Globus pallidus (tissue), 1 donor: ENCODE data around the gene SAP30BP.
"Not testable (repeated sequence)": the region's sequence is repeated elsewhere in the genome, so short reads cannot be mapped to it uniquely, and the experiment has no call there.

Experiments
- DNase-seq: peaks from one replicate; pipeline ENCODE4 v3.0.0-alpha.2; 2015; ENCODE audit warnings: low spot score

Gene SAP30BP

DNA sequence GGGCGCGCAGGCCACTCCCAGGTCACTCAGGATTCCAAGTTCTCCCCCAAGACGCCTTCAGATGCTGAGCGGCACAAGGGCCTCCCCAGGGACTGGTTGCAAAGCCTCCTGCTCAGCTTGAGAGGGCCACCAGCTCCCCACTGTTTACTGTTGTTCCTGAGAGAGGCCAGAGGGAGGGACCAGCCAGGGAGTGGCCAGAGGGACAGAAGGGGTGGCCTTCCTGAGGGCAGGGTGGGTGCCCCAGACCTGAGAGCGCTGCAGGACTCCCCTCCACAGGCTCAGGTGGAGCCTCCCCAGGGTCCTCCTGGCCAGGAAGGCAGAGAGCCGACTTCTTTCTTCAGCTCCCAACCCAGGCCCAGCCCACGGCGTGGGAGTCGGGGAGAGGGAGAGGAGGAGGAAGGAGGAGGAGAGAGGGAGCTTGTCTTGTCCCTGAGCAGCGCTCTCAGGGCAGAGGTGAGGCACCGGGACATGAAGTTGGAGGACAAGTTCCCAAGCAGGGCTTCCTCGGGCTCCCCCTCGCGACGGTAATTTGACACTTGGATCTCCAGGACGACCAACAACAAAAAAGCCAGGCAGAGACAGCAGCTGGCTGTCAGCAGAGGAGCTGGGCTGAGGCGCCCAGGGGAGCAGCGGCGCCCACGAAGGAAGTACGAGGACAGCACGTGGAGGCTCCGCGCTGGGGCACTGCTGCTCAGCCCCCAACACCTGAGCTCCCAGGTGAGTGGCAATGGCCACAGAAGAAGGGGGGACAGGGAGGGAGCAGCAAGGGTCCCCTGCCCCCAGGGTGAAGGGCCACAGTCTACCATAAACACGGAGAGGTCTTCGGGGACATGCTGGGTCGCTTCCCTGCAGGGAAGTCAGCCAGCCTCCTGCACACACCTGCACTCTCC lies 33.4 kb upstream of the SAP30BP start:
- DNase-seq, result peak; percentile 88

DNA sequence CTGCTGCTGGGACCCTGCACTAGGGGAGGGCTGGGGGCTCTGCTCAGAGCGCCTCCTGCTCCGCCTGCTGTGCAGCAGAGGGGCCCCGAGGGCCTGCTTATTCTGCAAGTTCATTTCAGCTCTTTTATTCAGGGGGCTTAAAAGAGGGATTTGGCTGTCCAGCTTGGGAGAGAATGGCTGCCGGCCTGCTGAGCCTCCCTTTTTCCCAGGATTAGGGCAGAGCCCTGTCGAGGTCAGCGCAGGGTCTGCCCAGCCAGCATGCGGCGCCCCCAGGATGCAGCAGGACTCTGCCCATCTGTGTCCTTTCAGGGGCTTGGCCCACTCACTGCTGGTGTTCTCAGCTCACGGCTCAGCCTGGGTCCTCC lies 32.8 kb upstream of the SAP30BP start:
- no peak for DNase-seq

DNA sequence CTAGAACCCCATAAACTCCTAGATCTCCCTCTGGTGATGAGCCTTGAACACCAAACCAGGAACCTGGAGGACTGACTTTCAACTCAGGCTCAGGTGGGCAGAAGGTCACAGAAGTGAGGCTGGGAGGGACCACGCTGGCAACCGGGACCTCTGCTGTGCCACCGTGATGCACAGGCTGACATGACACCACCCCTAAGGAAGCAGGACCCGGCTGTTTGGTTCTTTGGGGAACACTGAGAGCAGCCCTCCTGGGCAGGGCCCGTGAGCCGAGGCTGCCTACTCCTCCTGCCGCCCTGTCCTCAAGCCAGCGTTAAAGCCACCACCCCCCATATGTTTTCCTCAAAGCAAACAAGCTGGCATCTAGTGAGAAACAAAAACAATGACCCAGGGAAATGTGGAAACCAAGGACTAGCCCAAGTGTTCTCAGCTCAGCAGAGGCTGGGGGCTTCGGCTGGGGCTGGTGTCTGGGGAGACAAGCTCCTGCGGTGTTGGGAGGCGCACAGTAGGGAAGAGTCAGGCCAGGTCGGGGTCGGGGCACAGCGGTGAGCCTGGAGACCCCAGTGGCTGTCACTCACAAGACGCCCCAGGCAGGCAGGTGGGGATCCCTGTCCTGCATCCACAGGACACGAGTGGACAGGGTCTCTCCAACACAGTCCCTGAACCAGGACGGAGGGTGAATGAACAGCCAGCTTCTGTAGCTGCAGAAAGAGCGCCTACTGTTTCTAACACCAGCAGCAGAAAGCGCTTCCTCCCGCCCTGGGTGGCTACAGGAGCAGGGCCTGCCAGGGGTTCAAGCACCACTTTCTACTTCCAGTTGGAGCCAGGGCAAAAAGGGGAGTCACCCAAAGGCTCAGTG lies 32.2 kb upstream of the SAP30BP start:
- DNase-seq, result no peak

DNA sequence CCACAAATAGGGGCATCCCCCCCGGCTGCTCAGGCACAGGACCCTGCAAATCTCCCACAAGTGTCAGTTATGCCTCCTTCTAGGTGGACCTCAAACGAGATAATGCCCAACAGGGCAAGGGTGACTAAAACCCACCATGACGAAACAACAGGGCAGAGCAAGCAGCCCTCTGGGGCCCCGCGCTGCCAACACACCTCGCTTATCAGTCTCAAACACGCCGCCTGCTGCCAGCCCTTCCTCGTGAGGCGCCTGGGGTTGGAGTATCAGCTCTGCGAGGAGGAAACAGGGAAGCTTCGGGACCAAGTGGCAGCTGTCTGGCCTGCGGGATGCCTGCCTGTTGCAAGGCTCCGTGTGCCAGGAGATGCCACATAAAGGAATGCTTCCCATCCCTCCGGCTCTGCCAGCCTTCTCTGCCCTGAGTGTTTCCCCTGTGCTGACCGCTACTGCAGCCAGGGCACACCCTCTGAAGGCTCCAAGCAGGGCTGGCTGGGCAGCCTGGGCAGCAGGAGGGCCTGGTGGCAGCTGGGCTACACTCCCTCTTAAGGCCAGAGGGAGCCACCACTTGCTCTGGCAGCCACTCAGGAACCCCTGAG lies 31.4 kb upstream of the SAP30BP start:
- DNase-seq, result peak; percentile 74

DNA sequence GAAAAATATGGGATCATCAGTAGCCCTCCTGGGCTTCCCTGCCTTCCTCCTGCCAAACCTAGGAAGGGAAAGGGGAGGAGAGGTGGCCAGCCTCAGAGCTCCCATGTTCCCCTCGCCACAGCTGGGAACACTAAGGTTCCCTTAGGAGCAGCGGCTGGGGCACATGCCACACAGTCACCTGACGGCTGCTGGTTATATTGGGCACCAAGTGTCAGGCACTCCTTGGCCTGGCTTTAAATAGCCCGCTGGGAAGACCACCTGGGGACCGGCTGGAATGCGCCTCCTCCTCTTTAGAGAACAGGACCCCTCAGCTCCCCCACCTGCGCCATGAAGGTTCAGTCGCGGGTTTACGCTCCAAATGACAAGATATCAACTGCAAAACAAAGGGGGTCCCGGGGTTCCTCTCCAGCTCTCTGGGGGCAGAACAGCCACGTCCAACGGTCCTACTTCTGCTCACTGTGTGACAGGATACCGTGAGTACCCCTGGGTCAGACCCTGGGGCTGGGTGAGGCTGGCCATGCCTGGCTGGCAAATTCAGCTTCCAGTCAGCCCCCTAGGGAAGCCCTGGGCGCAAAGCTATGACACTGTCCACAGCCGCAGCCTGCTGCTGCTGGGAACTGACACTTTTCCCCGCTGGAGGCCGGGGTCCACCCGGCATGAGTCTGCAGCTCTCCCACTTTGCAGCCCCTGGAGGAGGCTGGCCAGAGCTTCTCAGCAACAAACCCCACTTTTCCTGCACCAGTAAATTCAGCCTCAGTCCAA lies 30.6 kb upstream of the SAP30BP start:
- no peak for DNase-seq

DNA sequence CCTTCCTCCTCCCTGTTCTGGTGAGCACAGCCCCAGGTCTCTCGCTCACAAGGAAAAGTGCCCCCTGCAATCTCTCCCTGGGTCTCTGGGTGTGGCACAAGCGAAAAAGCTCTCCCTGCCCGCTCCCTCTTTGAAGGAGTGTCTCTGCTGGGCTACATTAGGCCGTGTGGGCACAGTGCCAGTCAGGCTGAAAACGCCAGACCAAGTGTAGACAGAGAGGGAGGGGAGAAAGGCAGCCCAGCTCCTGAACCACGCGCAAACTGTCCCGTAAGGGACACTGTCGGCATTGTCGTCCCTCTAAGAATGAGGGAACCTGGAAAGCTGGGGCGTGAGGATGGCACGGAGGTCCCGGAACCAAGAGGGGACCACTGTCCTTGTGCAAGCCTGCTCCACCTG lies 30.0 kb upstream of the SAP30BP start:
- DNase-seq, result peak; percentile 69

DNA sequence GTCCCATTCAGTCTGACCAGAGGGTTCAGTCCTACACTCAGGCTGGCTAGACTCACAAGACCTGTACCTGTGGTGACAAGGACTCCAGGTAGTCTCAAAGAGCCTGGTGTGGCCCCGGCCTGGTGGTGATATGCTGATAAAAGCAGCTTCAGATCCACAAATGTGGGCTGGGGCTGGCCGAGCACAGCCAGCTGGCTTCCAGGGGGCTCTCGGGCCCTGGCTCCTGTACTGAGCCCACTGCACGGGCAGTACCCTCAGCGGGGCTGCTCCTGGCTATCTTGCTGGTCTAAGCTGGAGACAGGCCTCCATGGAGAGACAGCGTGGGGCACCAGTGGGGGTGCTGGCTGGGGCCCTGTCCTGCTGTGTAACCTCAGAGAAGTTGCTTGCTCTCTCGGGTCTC lies 29.6 kb upstream of the SAP30BP start:
- DNase-seq, result no peak

DNA sequence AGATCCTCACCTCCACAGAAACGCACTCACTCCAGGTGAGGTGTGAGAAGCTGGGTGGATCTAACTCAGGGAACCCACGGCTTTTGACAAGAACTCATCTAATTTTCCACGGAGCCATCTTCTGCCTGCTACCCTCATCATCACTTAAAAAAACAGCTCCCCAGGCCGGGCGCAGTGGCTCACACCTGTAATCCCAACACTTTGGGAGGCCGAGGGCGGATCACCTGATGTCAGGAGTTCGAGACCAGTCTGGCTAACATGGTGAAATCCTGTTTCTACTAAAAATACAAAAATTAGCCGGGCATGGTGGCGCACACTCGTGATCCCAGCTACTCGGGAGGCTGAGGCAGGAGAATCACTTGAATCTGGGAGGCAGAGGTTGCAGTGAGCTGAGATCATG lies 29.1 kb upstream of the SAP30BP start:
- DNase-seq, result not testable (repeated sequence)

DNA sequence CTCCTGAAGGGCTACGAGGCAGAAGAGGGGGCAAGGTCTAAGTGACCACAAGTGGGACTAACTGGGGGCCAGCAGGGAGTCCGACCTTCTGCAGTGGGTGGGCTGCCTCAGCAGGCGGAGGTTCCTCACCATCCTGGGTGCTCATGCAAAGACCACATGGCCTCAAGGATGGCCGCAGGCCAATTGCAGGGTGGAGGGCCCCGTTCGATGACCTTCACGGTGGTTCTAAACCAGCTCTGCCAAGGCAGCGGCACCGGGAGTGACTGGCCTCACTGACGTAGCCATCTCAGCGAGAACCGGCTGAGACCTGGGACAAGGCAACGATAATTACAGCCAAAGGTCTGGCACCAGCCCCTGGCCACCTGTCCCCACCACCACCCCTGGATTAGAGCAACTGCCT lies 28.2 kb upstream of the SAP30BP start:
- DNase-seq, result no peak

DNA sequence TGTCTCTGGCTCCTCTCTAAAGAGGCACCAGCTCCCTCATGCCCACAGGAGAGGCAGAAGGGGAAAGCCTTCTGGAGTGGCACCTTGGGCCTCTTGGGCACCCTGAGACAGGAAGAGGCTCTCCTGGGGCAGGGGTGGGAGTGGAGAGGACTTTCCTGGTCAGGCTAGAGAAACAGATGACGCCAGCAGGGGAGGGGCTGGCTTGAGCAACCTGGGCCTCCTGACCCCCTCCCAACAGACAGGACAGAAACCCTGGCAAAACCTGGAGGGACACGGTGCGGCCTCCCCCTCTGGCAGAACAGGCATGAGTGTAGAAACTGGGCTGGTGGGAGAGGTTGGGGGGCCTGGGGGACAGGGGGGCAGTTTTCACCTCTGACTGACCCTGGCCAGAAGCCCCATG lies 27.8 kb upstream of the SAP30BP start:
- no peak for DNase-seq

DNA sequence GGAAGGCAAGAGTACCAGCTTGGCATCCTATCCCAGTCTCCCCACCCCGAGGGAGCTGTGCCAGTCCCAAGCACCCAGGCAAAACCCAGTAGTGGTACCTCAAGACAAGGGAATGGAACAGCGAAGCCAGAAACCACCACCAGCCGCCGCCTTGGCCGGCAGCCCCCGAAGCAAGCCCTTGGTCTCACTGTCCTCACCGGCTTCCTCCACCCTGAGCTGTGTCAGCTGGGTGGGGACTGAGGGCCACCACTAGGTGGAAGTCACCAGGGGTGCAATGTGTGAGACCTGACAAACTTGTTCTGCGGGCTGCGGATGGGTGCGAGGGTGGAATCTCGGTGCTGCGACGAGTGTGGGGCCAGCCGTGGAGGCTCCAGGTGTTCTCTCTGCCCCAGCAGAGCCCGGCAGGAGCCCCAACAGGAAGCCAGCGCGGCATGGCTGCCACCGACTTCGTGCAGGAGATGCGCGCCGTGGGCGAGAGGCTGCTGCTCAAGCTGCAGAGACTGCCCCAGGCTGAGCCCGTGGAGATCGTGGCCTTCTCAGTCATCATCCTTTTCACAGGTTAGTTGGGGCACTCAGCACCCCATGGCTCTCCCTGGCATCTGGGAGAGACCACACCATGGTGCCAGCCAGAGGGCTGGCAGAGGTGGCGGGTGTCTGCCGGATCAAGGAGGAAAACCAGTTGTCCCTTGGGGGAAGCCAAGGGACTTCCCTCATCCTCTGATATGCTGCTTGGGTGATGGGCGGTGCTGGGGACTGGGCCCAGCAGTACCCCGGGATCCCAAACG lies 27.2 kb upstream of the SAP30BP start:
- no peak for DNase-seq

DNA sequence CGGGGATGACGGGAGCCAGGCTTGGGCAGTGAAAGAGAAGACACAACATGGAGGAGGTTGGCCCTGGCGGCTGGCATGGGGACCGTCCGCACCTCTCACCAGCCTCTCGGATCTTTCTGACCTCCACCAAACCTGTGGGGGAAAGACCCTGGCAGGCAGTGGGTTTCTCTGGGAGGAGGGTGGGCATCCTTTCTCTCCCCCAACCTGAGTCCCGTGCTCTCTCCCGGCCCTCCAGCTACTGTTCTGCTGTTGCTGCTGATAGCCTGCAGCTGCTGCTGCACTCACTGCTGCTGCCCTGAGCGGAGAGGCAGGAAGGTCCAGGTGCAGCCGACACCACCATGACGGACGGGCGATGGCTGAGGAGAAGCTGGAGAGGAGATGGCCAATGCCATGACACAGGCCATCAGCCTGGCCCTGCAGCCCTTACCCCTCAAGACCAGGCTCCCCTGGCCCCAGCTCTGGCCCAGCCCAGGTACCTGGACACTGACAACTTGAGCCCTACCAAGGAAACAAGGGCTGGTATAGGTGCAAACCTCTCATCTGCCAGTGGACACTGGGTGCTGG lies 26.5 kb upstream of the SAP30BP start:
- no peak for DNase-seq

DNA sequence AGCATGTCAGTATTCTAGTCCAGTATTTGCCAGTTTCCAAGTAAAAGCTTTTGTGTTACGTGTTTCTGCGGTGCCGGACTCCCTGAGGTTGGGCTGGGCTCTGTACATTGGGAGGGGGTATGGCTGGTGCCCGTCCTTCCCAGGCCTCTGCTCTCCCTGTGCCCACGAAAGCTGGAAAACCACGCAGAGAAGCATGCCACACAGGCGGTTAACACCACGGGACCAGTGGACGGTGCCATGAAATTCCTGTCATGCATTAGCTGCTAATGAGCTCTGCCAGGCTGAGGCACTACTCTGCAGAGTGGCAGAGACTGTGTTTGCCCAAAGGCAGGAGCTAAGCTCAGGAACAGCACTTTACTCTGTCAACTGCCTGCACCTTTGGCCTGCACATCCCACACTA lies 25.8 kb upstream of the SAP30BP start:
- no peak for DNase-seq

DNA sequence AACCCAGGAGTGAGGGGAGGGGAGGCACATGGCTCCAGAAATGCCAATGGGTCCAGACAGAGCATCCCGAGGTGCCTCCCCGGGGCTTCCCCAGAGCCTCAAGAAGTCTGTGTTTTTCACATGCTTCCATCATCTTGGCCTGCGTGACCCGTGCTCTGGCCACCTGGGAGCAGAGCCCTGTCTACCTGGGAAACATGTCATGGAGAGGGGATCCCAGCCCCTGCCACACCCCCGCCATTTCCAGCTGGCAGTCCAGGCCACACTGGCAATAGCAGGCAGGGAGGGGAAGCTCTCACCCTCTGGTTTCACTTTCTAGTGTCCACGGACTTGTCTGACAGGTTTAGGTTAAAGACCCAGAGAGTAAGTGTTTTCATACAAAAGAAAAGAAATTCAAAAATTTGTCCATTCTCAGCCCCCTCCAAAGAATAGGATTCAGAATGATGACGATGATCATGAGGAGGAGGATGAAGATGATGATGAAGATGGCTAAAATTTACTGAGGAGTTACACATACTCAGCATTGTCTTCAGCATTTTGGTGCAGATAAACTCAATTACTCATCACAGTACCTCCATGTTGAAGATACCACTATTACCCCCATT lies 24.9 kb upstream of the SAP30BP start:
- DNase-seq, result no peak

DNA sequence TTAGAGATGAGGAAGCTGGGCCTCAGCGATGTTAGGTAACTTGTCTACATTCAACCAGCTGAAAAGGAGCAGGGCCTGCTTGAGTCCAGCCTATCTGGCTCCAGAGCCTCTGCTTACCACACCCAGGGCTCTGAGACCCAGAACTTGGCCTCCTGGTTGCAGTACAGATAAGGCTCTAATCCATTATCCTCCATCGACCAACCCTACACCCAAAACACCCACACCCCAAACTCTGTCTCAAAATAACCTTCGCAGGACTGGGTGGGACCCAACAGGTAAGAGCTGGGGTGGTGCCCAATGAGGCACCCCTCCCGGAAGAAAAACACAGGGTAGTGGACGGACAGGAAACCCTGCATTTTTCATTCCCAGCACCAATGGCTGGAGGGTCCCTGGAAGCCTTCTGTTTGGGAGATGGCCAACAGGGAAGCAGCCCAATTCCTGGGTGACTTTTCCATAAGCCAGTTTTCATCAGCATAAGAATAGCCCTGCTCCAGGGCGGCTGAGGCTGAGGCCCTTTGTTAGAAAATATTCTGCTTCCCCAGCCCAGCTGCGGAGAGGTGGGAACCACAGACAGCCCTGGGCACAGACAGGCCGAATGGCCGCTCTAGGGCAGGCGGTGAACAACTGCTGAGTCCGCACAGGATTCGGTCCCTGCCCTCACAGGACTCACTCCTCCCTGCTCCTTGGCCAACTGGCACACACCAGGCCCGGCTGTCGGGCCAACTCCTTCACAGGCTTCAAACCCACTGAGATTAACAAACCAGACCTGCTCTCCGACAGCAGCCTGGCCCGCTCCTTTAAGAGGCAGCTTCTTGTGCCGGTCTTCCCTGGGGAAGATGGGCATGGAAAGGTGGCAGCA lies 24.1 kb upstream of the SAP30BP start:
- DNase-seq, result no peak

DNA sequence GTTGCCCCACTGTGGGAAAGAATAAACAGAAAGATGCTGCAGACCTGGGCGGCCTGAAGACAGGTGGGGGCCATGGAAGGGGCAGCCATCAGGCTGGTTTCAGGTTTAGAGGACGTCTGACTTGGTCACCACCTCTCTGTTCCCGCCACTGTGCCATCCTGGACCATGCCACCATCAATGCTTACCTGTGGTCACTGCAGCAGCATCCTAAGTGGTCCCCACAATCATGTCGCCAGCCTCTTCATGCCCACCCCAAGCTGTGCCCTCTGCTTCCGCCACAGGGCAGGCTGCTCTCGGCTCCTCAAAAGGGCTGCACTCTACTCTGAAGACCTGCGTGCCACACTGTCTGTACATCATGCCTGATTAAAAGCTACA lies 23.5 kb upstream of the SAP30BP start:
- DNase-seq, result no peak

DNA sequence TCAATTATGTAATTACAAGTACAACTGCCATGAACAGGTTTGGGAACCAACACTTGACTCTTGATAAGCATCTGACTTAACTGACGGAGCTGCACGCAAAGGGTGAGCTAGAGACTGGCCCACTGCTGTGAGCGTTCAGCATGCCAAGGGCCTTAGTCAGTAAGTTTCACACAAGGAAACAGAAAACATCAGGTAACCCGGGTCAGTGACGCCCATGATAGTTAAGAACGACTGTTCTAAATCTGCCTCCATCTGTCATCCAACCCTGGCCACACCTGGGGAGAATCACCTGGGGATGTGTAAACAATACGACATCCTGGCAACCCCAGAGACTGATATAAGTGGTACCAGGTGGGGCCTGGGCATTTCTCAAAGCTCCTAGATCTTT lies 21.6 kb upstream of the SAP30BP start:
- no peak for DNase-seq

DNA sequence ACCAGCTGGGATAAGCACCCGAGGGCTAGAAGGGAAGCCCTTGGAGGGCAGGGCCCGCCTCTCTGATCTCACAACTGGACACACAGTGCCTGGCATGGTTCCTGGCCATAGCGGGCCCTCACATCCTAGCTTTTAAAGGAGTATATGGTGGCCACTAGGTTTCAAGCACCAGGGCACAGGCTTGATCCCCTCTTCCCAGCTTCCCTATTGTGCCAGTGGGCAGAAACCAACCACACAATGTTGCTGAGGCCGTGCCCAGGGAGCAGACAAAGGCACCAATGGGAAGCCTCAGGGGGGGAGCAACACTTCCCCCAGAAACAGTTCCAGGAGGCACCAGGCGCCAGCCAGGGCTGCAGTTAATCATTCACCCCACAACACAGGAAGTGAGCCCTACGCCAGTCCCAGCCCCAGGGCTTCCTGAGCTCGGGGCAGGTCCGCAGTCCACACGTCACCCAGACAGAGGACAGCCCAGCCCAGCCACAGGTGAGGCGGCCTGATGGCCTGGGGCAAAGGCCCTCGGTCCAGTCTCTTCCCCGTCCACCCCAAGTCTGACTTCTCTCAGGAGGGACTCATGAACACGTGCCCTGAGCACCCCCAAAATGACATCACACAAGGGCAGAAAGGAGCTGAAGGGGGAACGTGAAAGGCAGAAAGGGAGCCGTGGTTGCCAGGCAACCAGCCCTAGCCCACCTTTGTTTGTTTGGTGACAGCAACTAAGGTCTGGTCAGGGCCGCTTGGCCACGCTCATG lies 21.1 kb upstream of the SAP30BP start:
- DNase-seq, result peak; percentile 96

DNA sequence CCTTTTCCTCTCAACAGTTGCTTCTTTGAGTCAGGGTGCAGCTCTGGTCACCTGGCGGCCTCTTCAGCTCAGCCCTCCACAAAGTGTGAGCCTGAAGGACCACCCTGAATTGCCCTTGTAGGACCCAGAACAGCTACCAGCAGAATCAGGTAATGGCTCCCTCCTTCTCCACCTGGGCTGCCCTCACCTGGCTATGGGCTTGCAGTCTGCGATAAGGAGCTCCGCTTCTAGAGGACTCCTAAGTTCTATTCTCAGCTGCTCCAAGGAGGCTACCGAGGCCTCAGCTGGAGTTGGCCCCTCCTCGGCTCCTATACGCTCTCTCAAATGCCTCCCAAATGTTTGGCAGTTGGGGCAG lies 20.5 kb upstream of the SAP30BP start:
- no peak for DNase-seq
